GM13977 (cell line): Measurements from ENCODE around the gene RNF217.

Experiments
- DNase-seq: peaks from one replicate; pipeline ENCODE4 v3.0.0; 2012; ENCODE audit warnings: low spot score
- CTCF ChIP-seq: IDR thresholded peaks from 2 replicates; pipeline ENCODE4 v1.5.1; 2012; ENCODE audit warnings: mild to moderate bottlenecking, control low read depth; ENCODE audit not compliant: insufficient read depth; ENCODE audit errors: extremely low read depth, missing control alignments
- in situ Hi-C: fragments of 300-500 bp; cut with MboI; formaldehyde crosslinking; loops from one replicate; pipeline ENCODE4 v1.12.0; 2022; ENCODE audit warnings: low sequenced_read_pairs, low pct_unique_long_range_greater_than_20kb, mixed read lengths, inconsistent platforms; ENCODE audit not compliant: unreplicated experiment

RNF217 gene

GRCh38 chr6:124927806-124928205 is 34.4 kb upstream of the RNF217 start:
- TF ChIP-seq CTCF, result no peak
- in situ Hi-C loops, result no loop called here
- DNase-seq, result no peak

- no peak for DNase-seq
- TF ChIP-seq CTCF, result no peak
- in situ Hi-C loops, result no loop called here
Measured at GRCh38 chr6:124928851-124929250, 33.4 kb upstream of the RNF217 start.

GRCh38 chr6:124937645-124938044 is 24.6 kb upstream of the RNF217 start:
- in situ Hi-C loops, result no loop called here
- TF ChIP-seq CTCF, result no peak
- DNase-seq, result no peak

GRCh38 chr6:124941259-124941658 is 21.0 kb upstream of the RNF217 start:
- DNase-seq, result no peak
- in situ Hi-C loops, result no loop called here
- TF ChIP-seq CTCF, result no peak

- no peak for DNase-seq
Measured at GRCh38 chr6:124943658-124944057, 18.6 kb upstream of the RNF217 start.

GRCh38 chr6:124947971-124948451 is 14.2 kb upstream of the RNF217 start:
- in situ Hi-C loops, result no loop called here
- DNase-seq, result no peak
- TF ChIP-seq CTCF, result no peak

More at GRCh38 chr6:124943658-124944057, 18.6 kb upstream of the RNF217 start:
- in situ Hi-C loops, result no loop called here
- no peak for TF ChIP-seq CTCF

GRCh38 chr6:124949706-124950105 is 12.5 kb upstream of the RNF217 start:
- in situ Hi-C loops, result no loop called here
- no peak for DNase-seq
- no peak for TF ChIP-seq CTCF
